NCI-H1092 treated with DMSO at 0.1 percent for 48 hours (cell line): ENCODE data around the gene GDI1.
A peak's percentile ranks its signal among the peaks of the same experiment; 100 is the strongest.

Experiments used
- DNase-seq: peaks from one replicate; lab custom pipeline; 2025; lab: John Stamatoyannopoulos, UW

The GDI1 gene

GRCh38 chrX:154408659-154409221, 28.2 kb upstream of the GDI1 start:
- DNase-seq, result no peak

GRCh38 chrX:154409222-154409871, 27.6 kb upstream of the GDI1 start, which contains the start of gene DNASE1L1:
TSS of gene DNASE1L1 (minus strand) at chrX:154409254. CDS start at chrX:154405568, 3,686 bp downstream.
- DNase-seq, result no peak

DNA sequence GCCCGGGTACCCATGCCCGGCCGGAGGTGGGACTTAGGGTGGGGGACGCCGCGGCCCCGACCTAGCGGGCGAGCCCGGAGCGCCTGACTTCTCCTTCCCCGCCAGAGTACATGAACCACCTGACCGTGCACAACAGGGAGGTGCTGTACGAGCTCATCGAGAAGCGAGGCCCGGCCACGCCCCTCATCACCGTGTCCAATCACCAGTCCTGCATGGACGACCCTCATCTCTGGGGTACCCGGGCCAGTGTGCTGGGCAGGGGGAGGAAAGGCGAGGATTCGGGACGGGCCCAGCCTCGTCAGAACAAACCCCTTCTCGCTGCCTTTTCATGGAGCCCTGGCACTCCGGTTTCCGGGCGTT, 25.0 kb upstream of the GDI1 start:
- peak; percentile 75 for DNase-seq

GRCh38 chrX:154412468-154412867, 24.5 kb upstream of the GDI1 start:
- no peak for DNase-seq

DNA sequence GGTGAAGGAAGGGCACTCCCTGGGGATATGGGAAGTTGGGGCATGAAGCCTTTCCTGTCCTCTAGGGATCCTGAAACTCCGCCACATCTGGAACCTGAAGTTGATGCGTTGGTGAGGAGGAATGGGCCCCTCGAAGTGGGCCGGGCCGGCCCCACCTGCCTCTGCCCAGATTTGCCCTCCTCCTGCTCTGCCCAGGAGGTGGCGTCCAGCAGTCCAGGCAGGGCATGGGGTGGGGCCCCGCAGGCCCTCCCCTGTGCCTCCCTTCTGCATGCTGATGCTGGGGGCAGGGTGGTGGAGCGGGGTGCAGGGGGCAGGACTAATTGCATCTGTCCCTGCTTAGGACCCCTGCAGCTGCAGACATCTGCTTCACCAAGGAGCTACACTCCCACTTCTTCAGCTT, 23.8 kb upstream of the GDI1 start:
- no peak for DNase-seq

- DNase-seq, result peak; percentile 83
Observed at GRCh38 chrX:154417157-154417556, 19.8 kb upstream of the GDI1 start.

DNA sequence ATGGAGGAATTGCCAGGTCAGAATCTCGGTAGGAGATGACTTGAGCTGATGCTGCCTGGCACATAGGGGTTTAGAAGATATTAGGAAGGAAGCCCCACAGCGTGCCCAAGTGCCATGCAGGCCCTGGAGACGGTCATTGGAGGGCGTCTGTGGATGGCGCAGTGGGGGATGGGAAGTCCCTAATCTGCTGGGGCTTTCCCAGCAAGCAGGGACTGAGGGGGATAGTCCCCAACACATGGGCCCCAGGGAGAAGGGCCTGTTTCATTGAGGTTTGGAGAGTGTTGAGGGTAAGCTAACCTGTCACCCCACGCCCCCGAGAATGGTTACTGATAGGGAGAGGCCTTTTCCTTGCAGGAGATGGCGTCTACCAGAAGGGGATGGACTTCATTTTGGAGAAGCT, 17.8 kb upstream of the GDI1 start:
- no peak for DNase-seq

- DNase-seq, result peak; percentile 78
Observed at GRCh38 chrX:154419688-154420401, 17.1 kb upstream of the GDI1 start.

GRCh38 chrX:154420402-154420756, 16.6 kb upstream of the GDI1 start:
- no peak for DNase-seq

GRCh38 chrX:154426916-154427770, 9.8 kb upstream of the GDI1 start:
- no peak for DNase-seq

- DNase-seq, result peak; percentile 95
Observed at GRCh38 chrX:154428176-154429171, 8.5 kb upstream of the GDI1 start, which contains the start of gene ATP6AP1. TSS of gene ATP6AP1 (plus strand) at chrX:154428677. CDS start at chrX:154428693, 16 bp downstream.

- DNase-seq, result no peak
Observed at GRCh38 chrX:154429711-154430110, 7.2 kb upstream of the GDI1 start.

- DNase-seq, result no peak
Observed at GRCh38 chrX:154430479-154430878, 6.5 kb upstream of the GDI1 start.

- no peak for DNase-seq
Observed at GRCh38 chrX:154430916-154431315, 6.0 kb upstream of the GDI1 start.

DNA sequence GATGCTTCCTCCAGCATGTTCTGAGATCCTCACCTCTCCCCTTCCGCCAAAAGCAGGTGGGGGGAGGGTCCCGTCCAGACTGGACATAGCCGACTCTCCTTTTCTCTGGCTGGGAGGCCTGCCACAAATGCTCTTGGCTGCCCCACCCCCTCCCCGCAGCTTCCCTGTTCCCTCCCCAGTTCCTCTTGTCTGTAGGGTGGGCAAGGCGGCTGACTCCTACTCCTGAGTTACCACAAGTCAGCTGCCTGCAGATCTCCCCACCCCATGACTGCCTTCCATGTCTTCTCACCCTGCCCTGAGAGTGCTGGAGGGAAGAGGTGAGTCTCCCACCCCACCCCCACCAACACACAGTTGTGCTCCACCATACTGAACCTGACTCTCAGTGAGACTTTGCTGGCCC, 5.6 kb upstream of the GDI1 start:
- DNase-seq, result no peak

DNA sequence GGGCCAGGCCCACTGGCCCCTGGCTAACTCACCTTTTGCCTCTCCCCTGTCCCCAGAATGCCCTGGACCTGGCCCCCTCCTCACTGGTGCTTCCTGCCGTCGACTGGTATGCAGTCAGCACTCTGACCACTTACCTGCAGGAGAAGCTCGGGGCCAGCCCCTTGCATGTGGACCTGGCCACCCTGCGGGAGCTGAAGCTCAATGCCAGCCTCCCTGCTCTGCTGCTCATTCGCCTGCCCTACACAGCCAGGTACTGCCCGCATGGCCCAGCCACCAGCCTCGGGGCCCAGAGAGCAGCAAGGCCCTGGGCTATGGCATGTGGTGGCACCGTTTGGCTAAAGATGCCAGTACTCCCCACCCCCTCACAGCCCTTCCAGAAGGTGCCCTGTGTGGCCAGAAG, 4.7 kb upstream of the GDI1 start:
- DNase-seq, result no peak

DNA sequence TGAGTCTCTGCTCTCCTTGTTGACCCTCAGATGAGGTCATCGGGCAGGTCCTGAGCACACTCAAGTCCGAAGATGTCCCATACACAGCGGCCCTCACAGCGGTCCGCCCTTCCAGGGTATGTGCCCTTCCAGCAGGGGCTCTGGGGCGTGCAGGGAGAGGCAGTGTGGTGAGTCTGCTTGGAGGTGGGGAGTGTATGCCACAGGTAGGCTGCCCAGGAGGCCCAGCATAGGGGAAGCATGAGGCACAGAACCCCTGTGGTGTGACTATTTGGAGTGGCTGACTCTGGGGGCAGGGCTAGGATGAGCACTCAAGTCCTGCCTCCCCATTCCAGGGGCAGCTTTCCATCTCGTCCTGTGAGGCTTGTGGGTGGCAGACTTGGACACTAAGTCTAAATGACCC, 3.3 kb upstream of the GDI1 start:
- no peak for DNase-seq

GRCh38 chrX:154434394-154435168, 2.4 kb upstream of the GDI1 start:
- no peak for DNase-seq

GRCh38 chrX:154435171-154435733, 1.7 kb upstream of the GDI1 start:
- DNase-seq, result no peak

- DNase-seq, result peak; percentile 42
Observed at GRCh38 chrX:154436374-154436982, 476 bp upstream of the GDI1 start.
